Measurements from ENCODE around the gene DCLK2.

GRCh38 chr4:150106886-150107285 is 28.6 kb downstream of the DCLK2 start:
- no peak for TF ChIP-seq CTCF (conservative IDR thresholded peaks at IDR 0.05; ENCODE audit: low read depth, low read length)
- no peak for TF ChIP-seq USF2 (IDR thresholded peaks at IDR 0.05; ENCODE audit: low read depth, low read length)
- no peak for TF ChIP-seq RCOR1 (IDR thresholded peaks at IDR 0.05; ENCODE audit: insufficient replicate concordance, low read length)
- TF ChIP-seq MXI1 (IDR thresholded peaks at IDR 0.05; ENCODE audit: borderline replicate concordance, low read depth, low read length) = no peak
- TF ChIP-seq POLR2A (IDR thresholded peaks at IDR 0.05; ENCODE audit: low read depth, low read length) = no peak
- TF ChIP-seq MAZ (IDR thresholded peaks at IDR 0.05; ENCODE audit: borderline replicate concordance, low read depth, low read length) = no peak
- TF ChIP-seq CHD1 (IDR thresholded peaks at IDR 0.05; ENCODE audit: low read depth, low read length) = no peak
- no peak for TF ChIP-seq RFX5 (IDR thresholded peaks at IDR 0.05; ENCODE audit: low read depth, low read length)
- TF ChIP-seq MAFK (IDR thresholded peaks at IDR 0.05; ENCODE audit: low read depth, low read length) = no peak
- TF ChIP-seq BHLHE40 (IDR thresholded peaks at IDR 0.05; ENCODE audit: low read depth, low read length) = no peak
- TF ChIP-seq FOS (IDR thresholded peaks at IDR 0.05; ENCODE audit: low read depth, low read length) = no peak

All from IMR-90 (cell line).